ENCODE measurements around the gene PNMA6A.

Gene PNMA6A

GRCh38 chrX:153032397-153033118, 39.7 kb upstream of the PNMA6A start:
- TF ChIP-seq FOXP2 (optimal IDR thresholded peaks at IDR 0.05; ENCODE audit: borderline replicate concordance, extremely low read depth, extremely low read length, insufficient read depth) (no peak), TAF1 (IDR thresholded peaks at IDR 0.05; ENCODE audit: borderline replicate concordance, insufficient read depth, low read length) (no peak), POLR2AphosphoS5 (IDR thresholded peaks at IDR 0.05; ENCODE audit: low read depth, low read length) (no peak), REST (IDR thresholded peaks at IDR 0.05; ENCODE audit: insufficient read depth in 1 of 2, low read depth in 2 of 2, low read length in 2 of 2) (no peak), SIN3A (IDR thresholded peaks at IDR 0.05; ENCODE audit: borderline replicate concordance, insufficient read depth, low read length) (no peak)

- no peak for TF ChIP-seq FOXP2 (optimal IDR thresholded peaks at IDR 0.05; ENCODE audit: borderline replicate concordance, extremely low read depth, extremely low read length, insufficient read depth)
- TF ChIP-seq TAF1 (IDR thresholded peaks at IDR 0.05; ENCODE audit: borderline replicate concordance, insufficient read depth, low read length): no peak
- no peak for TF ChIP-seq POLR2AphosphoS5 (IDR thresholded peaks at IDR 0.05; ENCODE audit: low read depth, low read length)
- no peak for TF ChIP-seq REST (IDR thresholded peaks at IDR 0.05; ENCODE audit: insufficient read depth in 1 of 2, low read depth in 2 of 2, low read length in 2 of 2)
- TF ChIP-seq SIN3A (IDR thresholded peaks at IDR 0.05; ENCODE audit: borderline replicate concordance, insufficient read depth, low read length): no peak
These were observed 23.2 kb upstream of the PNMA6A start for GRCh38 chrX:153049093-153049492.

GRCh38 chrX:153052534-153052933, 19.7 kb upstream of the PNMA6A start:
- TF ChIP-seq SIN3A (IDR thresholded peaks at IDR 0.05; ENCODE audit: borderline replicate concordance, insufficient read depth, low read length) (no peak), POLR2AphosphoS5 (IDR thresholded peaks at IDR 0.05; ENCODE audit: low read depth, low read length) (no peak), TAF1 (IDR thresholded peaks at IDR 0.05; ENCODE audit: borderline replicate concordance, insufficient read depth, low read length) (no peak), REST (IDR thresholded peaks at IDR 0.05; ENCODE audit: insufficient read depth in 1 of 2, low read depth in 2 of 2, low read length in 2 of 2) (no peak), FOXP2 (optimal IDR thresholded peaks at IDR 0.05; ENCODE audit: borderline replicate concordance, extremely low read depth, extremely low read length, insufficient read depth) (no peak)

- no peak for TF ChIP-seq REST (IDR thresholded peaks at IDR 0.05; ENCODE audit: insufficient read depth in 1 of 2, low read depth in 2 of 2, low read length in 2 of 2)
These were observed 16.1 kb upstream of the PNMA6A start, which contains the start of gene PNMA3 for GRCh38 chrX:153055871-153056749. TSS of gene PNMA3 (plus strand) at chrX:153056470. CDS start at chrX:153057056, 586 bp downstream.

Measured in PFSK-1 (cell line).